ENCODE measurements around the gene GDPD5.

DNA sequence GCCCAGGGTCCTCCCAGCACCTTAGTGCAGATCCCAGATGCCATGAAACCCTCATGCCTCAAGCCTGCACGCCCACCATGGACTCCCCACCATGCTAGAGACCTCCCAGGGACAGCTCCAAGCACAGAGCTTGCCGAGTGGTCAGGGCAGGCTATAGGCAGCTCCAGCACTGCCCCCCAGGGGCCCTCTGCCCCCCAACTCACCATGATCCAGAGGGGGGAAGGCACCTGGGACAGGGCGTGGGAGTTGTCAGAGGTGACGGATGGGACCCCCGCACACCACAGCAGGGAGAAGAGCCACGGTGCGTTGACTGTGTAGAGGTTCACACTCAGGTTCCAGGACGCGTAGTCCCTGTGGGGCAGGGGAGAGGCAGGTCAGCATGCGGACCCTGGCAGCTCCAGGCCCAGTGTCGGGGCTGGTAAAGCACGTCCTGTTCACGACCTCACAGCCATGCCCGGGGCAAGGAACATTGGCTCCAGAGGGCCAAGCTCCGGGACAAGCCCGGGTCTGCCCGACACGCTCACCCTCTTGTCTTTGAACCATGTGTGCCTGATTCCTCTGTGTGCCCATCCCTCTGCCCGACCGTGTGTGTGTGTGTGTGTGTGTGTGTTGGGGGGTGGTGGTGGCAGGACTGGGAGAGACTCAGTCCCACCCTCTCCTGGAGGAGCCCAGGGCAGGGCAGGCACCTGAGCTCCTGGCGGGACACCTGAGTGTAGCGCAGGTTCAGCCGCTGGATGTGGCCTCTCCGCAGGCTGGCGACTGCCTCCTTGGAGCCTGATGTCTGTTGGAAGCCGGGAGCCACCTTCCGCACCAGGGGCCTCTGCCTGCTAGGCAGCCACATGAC lies 84.6 kb downstream of the GDPD5 start:
- TF ChIP-seq CTCF (IDR thresholded peaks at IDR 0.05), result no peak
- no peak for TF ChIP-seq POLR2A (IDR thresholded peaks at IDR 0.05)

Measured in ovary (tissue), 3 donors.